GM12878 (cell line): Measurements from ENCODE around the gene GGT6. TPM values are rescaled to one million over a fixed set of nuclear protein-coding genes. Genes with fewer than 3 reads are reported as not detected.
A peak's percentile ranks its signal among the peaks of the same experiment; 100 is the strongest.

Source experiments
- ATF7 ChIP-seq: fragments of 450-650 bp; IDR thresholded peaks from 2 replicates; pipeline ENCODE4 v1.6.1; 2016; ENCODE audit warnings: low read depth, mild to moderate bottlenecking
- BACH1 ChIP-seq: fragments of 450-650 bp; IDR thresholded peaks from 2 replicates; pipeline ENCODE4 v1.6.1; 2017; ENCODE audit warnings: mild to moderate bottlenecking, borderline replicate concordance
- BCL11A ChIP-seq: IDR thresholded peaks from 2 replicates; pipeline ENCODE4 v1.6.1; 2011; ENCODE audit warnings: low read depth, low read length
- CEBPB ChIP-seq, 2 experiments: fragments of 150-350 bp in 1 of 2; IDR thresholded peaks; 2 replicates each; pipeline ENCODE4 v1.6.1; 2012 to 2014; ENCODE audit warnings: low read depth in 2 of 2, low read length in 2 of 2, borderline replicate concordance in 1 of 2, inconsistent platforms in 1 of 2
- CEBPZ ChIP-seq: fragments of 150-350 bp; IDR thresholded peaks from 2 replicates; pipeline ENCODE4 v1.6.1; 2016; ENCODE audit warnings: low read depth, low read length
- EED ChIP-seq: sonication (generic); IDR thresholded peaks from 2 replicates; pipeline ENCODE4 v1.6.1; 2016; ENCODE audit warnings: antibody characterized with exemption, low read depth
- KLF5 ChIP-seq: fragments of 450-650 bp; IDR thresholded peaks from 2 replicates; pipeline ENCODE4 v1.6.1; 2014; ENCODE audit warnings: mild to moderate bottlenecking; ENCODE audit not compliant: partially characterized antibody
- LARP7 ChIP-seq: fragments of 450-650 bp; IDR thresholded peaks from 2 replicates; pipeline ENCODE4 v1.6.1; 2017; ENCODE audit warnings: mild to moderate bottlenecking
- MTA2 ChIP-seq: fragments of 450-650 bp; IDR thresholded peaks from 2 replicates; pipeline ENCODE4 v1.6.1; 2016; ENCODE audit warnings: low read depth, mild to moderate bottlenecking, moderate library complexity
- PAX5 ChIP-seq: IDR thresholded peaks from 2 replicates; pipeline ENCODE4 v1.6.1; 2011; ENCODE audit warnings: low read depth, low read length, borderline replicate concordance
- PAX8 ChIP-seq: fragments of 450-650 bp; IDR thresholded peaks from 2 replicates; pipeline ENCODE4 v1.6.1; 2017; ENCODE audit warnings: mild to moderate bottlenecking, moderate library complexity
- RAD21 ChIP-seq: IDR thresholded peaks from 2 replicates; pipeline ENCODE4 v1.6.1; 2011; ENCODE audit warnings: mild to moderate bottlenecking, low read depth, low read length, moderate library complexity; ENCODE audit not compliant: insufficient read depth
- SIX5 ChIP-seq: IDR thresholded peaks from 2 replicates; pipeline ENCODE4 v1.6.1; 2011; ENCODE audit warnings: mild to moderate bottlenecking, low read depth, low read length, moderate library complexity; ENCODE audit not compliant: severe bottlenecking
- SREBF1 ChIP-seq: IDR thresholded peaks from 2 replicates; pipeline ENCODE4 v1.6.1; 2012; ENCODE audit warnings: mild to moderate bottlenecking, low read length
- STAT1 ChIP-seq: fragments of 450-650 bp; conservative IDR thresholded peaks from 2 replicates; pipeline ENCODE4 v1.6.1; 2014; ENCODE audit warnings: antibody characterized with exemption, mild to moderate bottlenecking
- SUPT20H ChIP-seq: IDR thresholded peaks from 2 replicates; pipeline ENCODE4 v1.6.1; 2011; ENCODE audit warnings: low read depth, mild to moderate bottlenecking, low read length, moderate library complexity, borderline replicate concordance; ENCODE audit not compliant: control insufficient read depth
- TAF1 ChIP-seq: IDR thresholded peaks from 2 replicates; pipeline ENCODE4 v1.6.1; 2011; ENCODE audit warnings: mild to moderate bottlenecking, low read depth, low read length, borderline replicate concordance
- TCF3 ChIP-seq: IDR thresholded peaks from 2 replicates; pipeline ENCODE4 v1.6.1; 2012; ENCODE audit warnings: low read depth, mild to moderate bottlenecking, low read length, borderline replicate concordance; ENCODE audit not compliant: insufficient read depth
- ZNF207 ChIP-seq: fragments of 450-650 bp; IDR thresholded peaks from 2 replicates; pipeline ENCODE4 v1.6.1; 2014; ENCODE audit warnings: antibody characterized with exemption, mild to moderate bottlenecking, borderline replicate concordance
- ZNF24 ChIP-seq: fragments of 450-650 bp; IDR thresholded peaks from 2 replicates; pipeline ENCODE4 v1.6.1; 2017; ENCODE audit warnings: antibody characterized with exemption, mild to moderate bottlenecking
- ZNF622 ChIP-seq: fragments of 450-650 bp; IDR thresholded peaks from 2 replicates; pipeline ENCODE4 v1.6.1; 2017; ENCODE audit warnings: mild to moderate bottlenecking, inconsistent platforms
- ZSCAN29 ChIP-seq: fragments of 450-650 bp; IDR thresholded peaks from 2 replicates; pipeline ENCODE4 v1.6.1; 2017; ENCODE audit warnings: mild to moderate bottlenecking, moderate library complexity
- polyA plus RNA-seq, 11 experiments: library from polyadenylated mRNA; depleted of rRNA in 4 of 11; unstranded in 6 of 11; stranded (reverse) in 5 of 11; fragments of >200 nt; fragmentation: Nextera tagmentation in 4 of 11; fragmentation: Illumina TruSeq in 1 of 11; extraction: Ambion mirVana in 4 of 11; extraction: Trizol in 1 of 11; gene quantifications; 1 replicate in 1 of 11; 2 replicates in 10 of 11; pipeline versions ENCODE4 v1.2.1 to v1.2.3, GENCODE V29; 2011 to 2016; ENCODE audit warnings: inconsistent platforms in 2 of 11, missing spikeins in 2 of 11, low read depth in 1 of 11
- total RNA-seq, 4 experiments: library from RNA; depleted of rRNA in 3 of 4; stranded (reverse); fragments of >200 nt in 3 of 4; fragmentation: Illumina TruSeq in 1 of 4; extraction: Trizol in 1 of 4; gene quantifications; 2 replicates each; pipeline versions ENCODE4 v1.2.1 to v1.2.3, GENCODE V29; 2013 to 2021
- TF ChIP-seq, protein P1 (sequence below): fragments of 450-650 bp; IDR thresholded peaks from 2 replicates; pipeline ENCODE4 v1.6.1; 2017; ENCODE audit warnings: low read depth, mild to moderate bottlenecking, moderate library complexity
- TF ChIP-seq, protein P2 (sequence below): IDR thresholded peaks from 2 replicates; pipeline ENCODE4 v1.6.1; 2012; ENCODE audit warnings: low read depth, low read length, improper control_type of control experiment

Gene GGT6
- total and polyA plus RNA-seq, 10 of the 15 experiments (the other 5 are each of a cell fraction or from before 2014, with no cell fraction given), result 0.01 to 0.26 (median 0.13) TPM; not detected in 5

GRCh38 chr17:4554997-4555799, 5.2 kb downstream of the GGT6 start, which contains the start of gene MYBBP1A (continued):
- no peak for TF ChIP-seq CEBPZ
- no peak for TF ChIP-seq PAX8
- TF ChIP-seq LARP7, result no peak
- TF ChIP-seq SIX5, result peak; percentile 27
- TF ChIP-seq BCL11A, result 0 out of 2 replicates have a peak, but pooled peaks have one; percentile 3
- TF ChIP-seq, protein P1, sequence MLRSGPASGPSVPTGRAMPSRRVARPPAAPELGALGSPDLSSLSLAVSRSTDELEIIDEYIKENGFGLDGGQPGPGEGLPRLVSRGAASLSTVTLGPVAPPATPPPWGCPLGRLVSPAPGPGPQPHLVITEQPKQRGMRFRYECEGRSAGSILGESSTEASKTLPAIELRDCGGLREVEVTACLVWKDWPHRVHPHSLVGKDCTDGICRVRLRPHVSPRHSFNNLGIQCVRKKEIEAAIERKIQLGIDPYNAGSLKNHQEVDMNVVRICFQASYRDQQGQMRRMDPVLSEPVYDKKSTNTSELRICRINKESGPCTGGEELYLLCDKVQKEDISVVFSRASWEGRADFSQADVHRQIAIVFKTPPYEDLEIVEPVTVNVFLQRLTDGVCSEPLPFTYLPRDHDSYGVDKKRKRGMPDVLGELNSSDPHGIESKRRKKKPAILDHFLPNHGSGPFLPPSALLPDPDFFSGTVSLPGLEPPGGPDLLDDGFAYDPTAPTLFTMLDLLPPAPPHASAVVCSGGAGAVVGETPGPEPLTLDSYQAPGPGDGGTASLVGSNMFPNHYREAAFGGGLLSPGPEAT, result 0 out of 2 replicates have a peak, but pooled peaks have one; percentile 27
- TF ChIP-seq PAX5, result no peak
- no peak for TF ChIP-seq ZNF622
- peak; percentile 37; the same call in 1 of the 2 replicates for TF ChIP-seq MTA2
- no peak for TF ChIP-seq CEBPB (IDR thresholded peaks at IDR 0.05; ENCODE audit: borderline replicate concordance in 1 of 2, low read depth in 2 of 2, low read length in 2 of 2)
- TF ChIP-seq KLF5, result peak; percentile 40
- TF ChIP-seq TCF3, result no peak
- TF ChIP-seq ATF7, result 0 out of 2 replicates have a peak, but pooled peaks have one; percentile 9
- no peak for TF ChIP-seq ZSCAN29
- no peak for TF ChIP-seq EED
- 0 out of 2 replicates have a peak, but pooled peaks have one; percentile 46 for TF ChIP-seq ZNF207
- TF ChIP-seq ZNF24, result no peak
- TF ChIP-seq SREBF1, result no peak
- no peak; the same call in 1 of the 2 replicates for TF ChIP-seq BACH1
- no peak for TF ChIP-seq RAD21
- TF ChIP-seq, protein P2, sequence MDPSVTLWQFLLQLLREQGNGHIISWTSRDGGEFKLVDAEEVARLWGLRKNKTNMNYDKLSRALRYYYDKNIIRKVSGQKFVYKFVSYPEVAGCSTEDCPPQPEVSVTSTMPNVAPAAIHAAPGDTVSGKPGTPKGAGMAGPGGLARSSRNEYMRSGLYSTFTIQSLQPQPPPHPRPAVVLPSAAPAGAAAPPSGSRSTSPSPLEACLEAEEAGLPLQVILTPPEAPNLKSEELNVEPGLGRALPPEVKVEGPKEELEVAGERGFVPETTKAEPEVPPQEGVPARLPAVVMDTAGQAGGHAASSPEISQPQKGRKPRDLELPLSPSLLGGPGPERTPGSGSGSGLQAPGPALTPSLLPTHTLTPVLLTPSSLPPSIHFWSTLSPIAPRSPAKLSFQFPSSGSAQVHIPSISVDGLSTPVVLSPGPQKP, result peak; percentile 75
- peak; percentile 18; the same call in 1 of the 2 replicates for TF ChIP-seq STAT1
- TF ChIP-seq TAF1, result peak; percentile 80; the same call in 1 of the 2 replicates
- no peak for TF ChIP-seq SUPT20H
